Stimulated activated CD4-positive, alpha-beta T cell treated with anti-CD3 and anti-CD28 coated beads, Interleukin-4, amount 100 ng/mL, for 24 hours (primary cell): Measurements from ENCODE around the gene COPG1.
"Not testable (repeated sequence)": the region's sequence is repeated elsewhere in the genome, so short reads cannot be mapped to it uniquely, and the experiment has no call there.

ENCODE experiments used
- DNase-seq: peaks from one replicate; pipeline ENCODE4 v3.0.0-alpha.2; 2020

COPG1 gene

DNA sequence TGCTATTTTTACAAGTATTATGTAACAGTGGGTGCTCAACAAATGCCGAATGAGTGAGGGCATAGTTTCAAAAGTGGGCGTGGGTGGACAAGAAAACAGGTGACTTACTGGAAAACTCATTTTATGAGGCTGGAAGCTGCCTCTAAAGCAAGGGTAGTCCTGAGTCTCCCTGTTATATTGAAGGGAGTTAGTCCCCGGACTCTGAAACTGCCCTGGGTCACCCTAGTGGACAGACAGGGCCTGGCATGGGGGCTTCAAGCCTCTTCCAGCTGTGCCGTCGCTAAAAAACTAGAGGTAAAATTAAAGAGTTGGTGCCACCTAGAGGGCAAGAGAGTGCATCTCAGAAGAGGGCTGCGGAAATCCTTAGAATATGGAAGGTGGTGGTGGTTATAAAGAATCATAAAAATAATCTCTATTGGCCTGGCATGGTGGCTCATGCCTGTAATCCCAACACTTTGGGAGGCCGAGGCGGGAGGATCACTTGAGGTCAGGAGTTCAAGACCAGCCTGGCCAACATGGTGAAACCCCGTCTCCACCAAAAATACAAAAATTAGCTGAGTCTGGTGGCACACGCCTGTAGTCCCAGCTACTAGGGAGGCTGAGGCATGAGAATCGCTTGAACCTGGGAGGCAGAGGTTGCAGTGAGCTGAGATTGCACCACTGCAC lies 3.6 kb upstream of the COPG1 start:
- DNase-seq, result peak; percentile 77

DNA sequence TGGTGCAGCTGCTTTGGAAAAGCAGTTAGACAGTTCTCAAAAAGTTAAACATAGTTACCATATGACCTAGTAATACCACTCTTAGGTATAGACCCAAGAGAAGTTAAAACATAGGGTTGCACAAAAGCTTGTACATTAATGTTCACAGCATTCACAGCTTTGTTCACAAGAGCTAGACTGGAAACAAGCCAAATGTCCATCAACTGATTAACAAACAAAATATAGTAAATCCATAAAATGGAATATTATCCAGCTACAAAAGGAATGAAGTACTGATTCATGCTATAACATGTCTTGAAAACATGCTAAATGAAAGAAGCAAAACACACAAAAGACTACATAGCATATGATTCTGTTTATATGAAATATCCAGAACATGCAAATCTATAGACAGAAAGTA lies 2.8 kb upstream of the COPG1 start:
- DNase-seq, result no peak

DNA sequence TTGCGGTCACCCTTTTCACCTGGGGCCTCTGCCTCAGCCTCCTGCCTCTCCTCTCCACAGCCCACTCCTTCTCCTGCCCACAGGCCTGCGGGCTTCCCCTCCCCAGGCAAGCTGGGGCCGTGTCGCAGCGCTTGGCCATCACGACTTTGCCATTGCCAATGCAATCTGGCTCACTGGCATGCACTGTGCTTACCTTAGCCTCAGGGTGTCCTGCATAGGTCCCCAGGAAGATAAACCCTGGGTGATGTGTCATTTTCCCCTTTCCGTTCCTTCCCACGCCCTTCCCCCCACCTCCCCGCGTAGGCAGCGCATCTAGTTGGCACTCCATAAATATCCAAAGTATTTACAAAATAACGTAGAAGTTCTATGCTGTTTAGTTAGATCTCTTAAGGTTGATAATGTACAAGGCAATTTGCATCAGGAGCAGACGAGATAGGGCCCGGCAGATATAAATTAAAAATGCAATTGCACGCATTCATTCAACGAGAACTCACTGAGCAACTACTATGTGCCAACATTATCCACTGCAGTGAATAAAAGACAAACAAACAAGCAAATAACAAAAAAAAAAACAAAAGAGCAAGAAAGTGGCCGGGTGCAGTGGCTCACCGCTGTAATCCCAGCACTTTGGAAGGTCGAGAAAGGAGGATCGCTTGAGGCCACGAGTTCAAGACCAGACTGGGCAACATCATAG lies 973 bp upstream of the COPG1 start:
- DNase-seq, result no peak

DNA sequence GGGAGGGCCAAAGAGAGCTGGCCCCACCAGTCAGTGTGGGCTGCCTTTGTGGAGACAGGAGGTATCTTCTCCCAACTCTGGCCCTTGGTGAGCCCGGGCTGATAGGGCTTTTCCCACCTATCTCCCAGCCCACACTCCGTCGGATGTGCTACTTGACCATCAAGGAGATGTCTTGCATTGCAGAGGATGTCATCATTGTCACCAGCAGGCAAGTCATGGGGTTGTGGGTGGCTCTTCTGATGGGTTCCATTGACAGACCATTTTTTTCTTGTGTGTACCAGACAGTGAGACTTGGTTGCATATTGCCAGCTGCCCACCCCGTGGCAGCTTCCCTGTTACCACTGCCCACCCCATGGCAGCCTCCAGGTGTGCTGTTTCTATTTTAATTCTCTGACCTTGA lies 3.3 kb downstream of the COPG1 start:
- DNase-seq, result no peak

DNA sequence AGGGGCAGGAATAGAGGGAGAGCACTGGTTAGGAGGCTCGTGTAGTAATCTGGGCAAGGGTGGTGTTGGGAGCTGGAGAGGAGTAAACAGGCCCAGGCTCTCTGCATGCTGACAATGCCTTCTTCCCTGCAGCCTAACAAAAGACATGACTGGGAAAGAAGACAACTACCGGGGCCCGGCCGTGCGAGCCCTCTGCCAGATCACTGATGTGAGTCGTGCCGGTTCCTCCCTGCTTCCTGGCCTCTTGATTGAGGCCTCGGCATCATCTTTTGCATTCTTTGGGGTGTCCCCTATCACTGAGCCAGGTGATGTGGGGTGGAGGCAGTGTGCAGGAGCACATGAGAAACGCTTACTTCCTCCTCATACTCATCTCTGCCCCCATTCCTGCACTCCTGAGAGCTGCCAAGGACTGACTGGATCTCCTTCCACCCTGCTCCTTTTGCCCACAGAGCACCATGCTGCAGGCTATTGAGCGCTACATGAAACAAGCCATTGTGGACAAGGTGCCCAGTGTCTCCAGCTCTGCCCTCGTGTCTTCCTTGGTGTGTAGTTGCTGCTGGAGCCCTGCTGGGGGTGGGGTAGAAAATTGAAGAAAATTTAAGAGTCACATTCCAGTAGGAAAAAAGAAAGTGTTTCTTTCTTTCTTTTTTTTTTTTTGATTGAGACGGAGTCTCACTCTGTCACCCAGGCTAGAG lies 5.3 kb downstream of the COPG1 start:
- no peak for DNase-seq

DNA sequence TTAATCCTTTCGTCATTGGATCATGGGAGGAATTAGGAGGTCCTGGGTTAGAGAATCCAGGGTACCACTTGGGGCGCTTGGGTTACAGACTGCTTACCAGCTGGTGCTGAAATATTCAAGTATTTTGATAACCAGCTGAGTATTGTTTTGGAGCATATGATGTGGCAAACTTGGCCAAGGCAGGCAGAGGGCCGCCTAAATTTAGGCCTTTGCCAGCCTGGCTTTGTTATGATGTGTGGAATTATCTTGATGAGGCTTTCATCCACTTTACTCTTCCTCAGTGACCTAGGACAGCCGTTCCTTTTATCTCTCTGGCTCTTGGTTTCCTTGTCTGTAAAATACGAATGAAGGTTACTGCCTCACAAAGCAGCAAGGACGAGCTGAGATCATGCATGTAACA lies 6.9 kb downstream of the COPG1 start:
- no peak for DNase-seq

DNA sequence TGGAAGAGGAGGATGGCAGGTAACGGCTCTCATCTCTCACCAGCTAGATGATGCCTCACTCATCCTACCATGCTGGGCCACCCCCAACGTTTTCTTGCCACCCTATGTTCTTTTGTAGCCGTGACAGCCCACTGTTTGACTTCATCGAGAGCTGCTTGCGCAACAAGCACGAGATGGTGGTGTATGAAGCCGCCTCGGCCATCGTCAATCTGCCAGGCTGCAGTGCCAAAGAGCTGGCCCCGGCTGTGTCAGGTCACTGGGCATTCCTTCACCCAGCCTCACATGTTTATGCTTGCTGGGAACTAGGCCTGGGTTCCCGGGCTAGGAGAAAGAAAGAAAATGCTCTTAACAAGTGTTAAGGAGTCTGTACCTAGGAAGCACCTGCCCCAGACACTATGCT lies 8.2 kb downstream of the COPG1 start:
- DNase-seq, result no peak

DNA sequence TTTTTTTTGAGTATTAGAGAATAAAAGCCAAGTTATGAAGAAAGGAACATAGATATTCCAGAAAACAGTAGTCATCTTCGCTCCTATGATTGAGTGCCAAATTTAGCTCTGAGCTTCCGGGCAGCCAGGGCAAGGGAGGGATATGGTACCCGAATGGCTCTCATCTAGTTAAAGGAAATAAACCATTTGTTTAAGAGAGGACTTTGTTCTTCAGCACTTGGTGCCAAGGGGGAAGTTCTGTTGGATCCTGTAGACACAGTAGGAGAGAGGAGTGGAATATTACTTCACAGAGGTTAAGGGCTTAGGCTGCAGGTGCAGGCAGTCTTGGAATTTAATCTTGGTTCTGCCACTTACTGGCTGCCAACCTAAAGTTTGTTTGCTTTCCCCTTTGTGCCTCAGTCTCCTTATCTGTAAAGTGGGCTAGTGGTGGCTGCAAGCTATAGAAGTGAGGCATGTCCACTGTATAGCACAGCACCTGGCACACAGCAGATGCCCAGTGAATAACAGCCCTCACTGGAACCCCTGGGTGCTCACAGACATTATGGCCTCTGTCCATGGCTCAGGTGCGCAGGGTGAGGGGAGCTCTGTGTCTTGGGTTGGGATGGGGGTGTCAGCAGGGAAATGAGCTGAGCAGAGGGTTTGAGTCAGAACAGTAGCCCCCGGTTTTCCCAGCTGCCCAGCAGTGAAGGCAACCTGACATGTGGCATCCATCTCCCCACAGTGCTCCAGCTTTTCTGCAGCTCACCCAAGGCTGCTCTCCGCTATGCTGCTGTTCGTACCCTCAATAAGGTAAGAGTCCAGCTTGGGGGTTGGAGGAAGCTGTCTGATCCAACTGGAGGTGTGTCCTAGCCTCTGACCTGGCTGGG lies 10.4 kb downstream of the COPG1 start:
- no peak for DNase-seq

DNA sequence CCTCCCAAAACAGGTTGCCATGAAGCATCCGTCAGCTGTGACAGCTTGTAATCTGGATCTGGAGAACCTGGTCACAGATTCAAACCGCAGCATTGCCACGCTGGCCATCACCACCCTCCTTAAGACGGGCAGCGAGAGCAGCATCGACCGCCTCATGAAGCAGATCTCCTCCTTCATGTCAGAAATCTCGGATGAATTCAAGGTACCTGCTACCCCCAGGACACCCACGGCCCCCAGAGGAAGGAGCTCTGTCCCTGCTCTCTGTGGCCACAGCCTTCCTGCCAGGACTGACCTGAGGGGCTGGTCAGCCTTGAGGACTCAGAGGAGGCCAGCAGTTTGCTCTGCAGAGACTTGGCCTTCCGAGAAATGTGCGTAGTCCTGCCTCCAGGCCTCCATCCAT lies 11.2 kb downstream of the COPG1 start:
- DNase-seq, result no peak

DNA sequence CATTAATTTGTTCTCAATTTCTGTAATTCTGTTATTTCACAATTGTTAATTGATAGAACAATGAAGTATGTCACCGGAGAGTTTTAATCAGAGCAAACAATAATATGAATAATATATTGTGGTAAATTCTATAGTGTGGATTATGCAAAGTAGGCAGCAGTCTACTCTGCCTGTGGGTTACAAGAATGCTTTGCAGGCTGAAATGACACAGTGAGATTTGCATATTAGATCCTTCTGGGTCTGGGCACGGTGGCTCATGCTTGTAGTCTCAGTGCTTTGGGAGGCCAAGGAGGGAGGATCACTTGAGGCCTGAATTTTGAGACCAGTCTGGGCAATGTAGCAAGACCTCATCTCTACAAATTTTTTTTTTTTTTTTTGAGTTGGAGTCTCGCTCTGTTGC lies 12.5 kb downstream of the COPG1 start:
- no peak for DNase-seq

DNA sequence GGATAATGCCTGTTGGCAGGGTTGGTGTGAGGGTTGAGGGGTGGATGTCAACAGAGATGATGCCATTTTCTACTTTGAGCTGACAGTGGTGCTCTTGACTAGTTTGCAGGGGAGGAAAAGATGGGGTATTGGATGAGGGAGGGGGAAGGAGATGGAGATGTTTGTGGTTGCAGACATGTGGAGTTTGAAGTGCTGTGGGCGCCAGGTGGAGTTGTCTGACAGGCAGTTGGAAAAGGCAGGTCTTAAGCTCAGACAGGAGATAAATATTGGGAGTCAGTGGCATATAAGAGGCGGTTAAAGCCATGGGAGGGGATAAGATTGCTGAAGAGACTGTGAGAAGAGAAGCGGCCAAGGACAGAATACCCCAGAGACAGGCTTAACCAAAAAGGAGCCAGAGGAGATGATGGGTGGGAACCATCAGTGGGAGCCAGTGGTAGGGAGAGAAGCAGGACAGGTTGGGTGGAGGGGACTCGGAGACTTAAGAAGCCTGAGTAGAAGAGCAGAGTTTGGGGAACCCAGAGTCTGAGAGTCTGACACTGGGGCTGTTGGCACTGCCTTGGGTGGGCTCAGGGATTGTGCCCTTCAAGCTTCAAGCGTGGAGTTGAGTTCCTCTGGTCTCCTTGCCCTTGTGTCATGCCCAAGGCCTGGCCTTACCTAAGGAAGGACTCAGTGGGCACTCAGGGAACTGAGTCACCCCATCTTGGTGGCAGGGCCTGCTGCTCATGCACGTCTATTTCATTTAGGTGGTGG lies 13.9 kb downstream of the COPG1 start:
- DNase-seq, result no peak

DNA sequence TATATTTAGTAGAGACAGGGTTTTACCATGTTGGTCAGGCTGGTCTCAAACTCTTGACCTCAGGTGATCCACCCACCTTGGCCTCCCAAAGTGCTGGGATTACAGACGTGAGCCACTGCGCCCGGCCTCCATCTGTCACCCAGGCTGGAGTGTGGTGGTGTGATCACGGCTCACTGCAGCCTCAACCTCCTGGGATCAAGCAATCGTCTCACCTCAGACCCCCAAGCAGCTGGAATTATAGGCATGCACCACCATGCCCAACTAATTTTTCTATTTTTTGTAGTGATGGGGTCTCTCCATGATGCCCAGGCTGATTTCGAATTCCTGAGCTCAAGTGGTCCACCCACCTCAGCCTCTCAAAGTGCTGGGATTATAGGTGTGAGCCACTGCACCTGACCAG lies 15.6 kb downstream of the COPG1 start:
- DNase-seq, result not testable (repeated sequence)

DNA sequence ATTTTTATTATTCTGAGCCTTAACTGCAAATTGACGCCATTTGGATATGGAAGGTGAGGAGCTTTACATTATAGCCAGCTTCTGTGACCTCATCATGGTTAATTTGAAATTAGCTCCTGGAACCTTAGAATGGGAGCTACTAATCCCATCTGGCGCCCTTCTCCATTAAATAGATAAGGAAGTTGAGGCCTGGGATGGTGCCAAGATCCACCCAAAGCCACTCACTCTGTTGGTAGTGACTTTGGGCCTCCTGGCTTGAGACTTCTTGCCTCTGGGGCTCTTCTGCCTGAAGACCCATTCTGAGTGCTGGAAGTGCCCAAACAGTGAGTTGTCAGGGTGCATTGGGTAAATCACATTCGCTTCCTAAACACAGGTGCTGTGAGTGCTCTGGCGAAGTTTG lies 17.2 kb downstream of the COPG1 start:
- no peak for DNase-seq

DNA sequence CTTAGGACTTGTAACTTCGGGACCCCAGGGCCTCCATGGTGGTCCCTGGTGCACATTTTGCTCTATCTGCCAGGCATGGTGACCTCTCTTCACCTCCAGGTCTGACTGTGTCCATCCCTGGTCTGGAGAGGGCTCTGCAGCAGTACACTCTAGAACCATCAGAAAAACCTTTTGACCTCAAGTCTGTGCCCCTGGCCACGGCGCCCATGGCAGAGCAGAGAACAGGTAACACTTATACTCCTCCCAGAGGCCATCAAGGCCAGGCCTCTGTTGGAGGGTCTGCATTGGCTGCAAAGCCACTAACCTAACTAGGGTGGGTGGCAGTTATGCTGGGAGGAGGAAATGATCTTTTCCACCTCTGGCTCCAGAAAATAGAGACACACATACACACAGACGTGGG lies 19.0 kb downstream of the COPG1 start:
- no peak for DNase-seq

DNA sequence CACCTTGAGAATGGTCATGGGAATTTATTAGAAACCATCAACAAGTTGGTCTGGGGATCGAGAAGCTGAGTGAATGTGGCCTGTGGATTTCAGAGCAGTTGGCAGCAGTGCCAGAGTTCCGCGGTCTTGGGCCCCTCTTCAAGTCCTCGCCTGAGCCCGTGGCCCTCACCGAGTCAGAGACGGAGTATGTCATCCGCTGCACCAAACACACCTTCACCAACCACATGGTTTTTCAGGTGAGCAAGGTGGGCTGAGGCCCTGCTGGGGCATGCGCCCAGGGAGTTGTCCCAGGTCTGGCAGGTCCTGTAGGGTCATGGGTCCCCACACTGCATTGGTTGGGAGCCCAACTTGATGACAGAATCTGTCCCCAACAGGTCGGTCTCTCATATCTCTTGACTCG lies 22.3 kb downstream of the COPG1 start:
- no peak for DNase-seq

DNA sequence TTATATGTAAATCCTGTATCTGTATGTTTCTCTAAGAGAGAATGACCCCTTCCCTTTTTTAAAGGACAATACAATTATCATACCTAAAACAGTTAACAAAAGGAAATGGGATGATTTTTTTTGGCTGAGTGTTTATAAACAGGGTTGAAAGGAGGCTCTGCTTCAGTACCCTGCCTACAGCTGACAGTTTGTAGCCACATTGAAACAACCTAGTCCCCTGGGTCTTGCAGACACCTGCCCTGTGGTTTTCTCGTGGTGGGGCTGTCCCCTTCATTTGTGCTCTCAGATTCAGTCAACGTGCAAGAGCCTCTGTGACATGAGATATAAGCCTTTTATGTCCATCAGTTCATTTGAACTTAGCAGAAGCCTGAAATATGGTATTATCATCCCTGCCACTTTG lies 27.0 kb downstream of the COPG1 start:
- DNase-seq, result no peak

DNA sequence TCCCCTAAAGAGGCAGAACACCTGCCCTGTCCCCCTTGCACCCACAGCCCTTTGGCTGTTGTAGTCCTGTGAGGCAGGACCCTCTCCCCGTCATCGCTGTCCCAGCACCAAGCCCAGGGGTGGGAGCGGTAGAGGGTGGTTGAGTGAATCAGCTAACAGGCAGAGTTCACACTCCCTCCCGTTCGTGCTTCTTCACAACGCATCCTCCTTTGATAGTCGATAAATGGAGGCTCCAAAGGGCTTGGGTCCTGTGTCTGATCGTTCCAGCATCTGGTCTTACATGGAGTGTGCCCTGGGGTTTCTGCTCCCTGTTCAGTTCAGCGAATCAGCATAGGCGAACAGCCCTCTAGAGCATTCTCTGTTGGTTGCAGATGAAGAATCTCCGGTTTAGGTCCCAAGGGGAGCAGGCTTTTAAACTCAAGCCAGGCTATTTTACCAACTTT lies 28.4 kb downstream of the COPG1 start:
- no peak for DNase-seq

DNA sequence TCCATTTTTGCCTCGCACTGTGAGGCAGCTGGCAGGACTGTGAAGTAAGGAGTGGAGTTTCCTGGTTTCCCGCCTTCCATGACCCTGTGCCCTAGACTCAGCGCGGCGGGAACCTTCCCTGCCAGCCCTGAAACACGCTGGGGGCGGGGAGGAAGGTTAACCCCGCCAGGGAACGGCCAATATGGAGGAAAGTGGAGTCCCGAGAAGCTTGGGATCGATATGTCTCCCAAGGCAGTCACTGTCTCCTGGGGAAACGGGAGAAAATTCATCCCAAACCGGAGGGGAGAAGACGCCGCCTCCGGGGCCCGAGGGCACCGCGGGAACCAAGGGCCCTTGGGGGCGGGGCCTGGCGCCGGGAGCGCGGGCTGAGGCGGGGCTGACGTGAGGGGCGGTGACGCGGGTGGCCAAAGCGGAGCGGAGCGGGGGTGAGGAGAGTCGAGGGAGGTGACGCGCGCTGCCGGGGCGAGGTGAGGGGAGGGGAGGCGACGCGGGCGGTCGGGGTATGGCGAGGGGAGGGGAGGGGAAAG lies 29.1 kb downstream of the COPG1 start, which contains the start of gene HMCES:
TSS of gene HMCES (plus strand) at position 432 of the 527 bp plus-strand sequence. CDS start 863 bp downstream, outside the sequence.
- peak; percentile 93 for DNase-seq

DNA sequence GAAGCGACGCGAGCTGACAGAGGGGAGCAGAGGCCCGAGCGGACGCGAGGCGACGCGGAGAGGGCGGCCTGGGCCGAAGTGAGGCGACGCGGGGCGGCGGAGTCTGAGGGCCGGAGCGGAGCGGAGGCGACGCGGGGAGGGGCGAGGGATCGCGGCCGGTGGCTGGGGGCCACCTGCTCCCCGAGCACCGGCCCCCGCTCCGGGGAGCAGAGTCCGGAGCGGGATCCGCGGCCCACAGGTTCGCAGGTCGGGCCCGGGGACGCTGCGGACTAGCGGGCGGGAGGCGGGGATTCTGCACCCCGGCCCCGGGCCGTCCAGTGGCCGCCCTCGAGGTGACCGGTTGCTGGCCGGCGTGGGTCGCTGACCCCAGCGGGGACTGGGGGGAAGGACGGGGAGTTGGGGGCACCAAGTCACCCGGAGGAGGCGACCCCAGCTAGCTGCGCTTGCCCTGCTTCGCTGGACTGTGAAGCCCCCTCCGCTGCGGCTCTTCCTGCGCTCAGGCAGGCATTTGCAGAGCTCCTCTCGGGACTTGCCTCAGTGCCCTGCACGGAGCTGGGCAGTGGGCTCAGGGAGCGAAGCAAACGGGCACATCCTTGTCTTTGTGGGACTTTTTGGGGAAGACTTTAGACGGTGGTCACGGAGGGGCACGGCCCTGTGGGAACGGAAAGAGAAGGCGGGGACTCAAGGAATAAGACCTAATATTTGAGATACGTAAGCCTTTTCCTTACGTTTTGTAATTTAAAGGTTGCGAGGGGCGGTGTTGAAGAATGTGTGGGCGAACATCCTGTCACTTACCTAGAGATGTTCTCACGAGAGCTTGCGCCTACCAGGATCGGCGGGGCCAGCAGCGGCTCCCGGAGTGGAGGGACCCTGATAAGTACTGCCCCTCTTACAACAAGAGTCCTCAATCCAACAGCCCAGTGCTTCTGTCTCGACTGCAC lies 29.8 kb downstream of the COPG1 start:
- DNase-seq, result peak; percentile 63

DNA sequence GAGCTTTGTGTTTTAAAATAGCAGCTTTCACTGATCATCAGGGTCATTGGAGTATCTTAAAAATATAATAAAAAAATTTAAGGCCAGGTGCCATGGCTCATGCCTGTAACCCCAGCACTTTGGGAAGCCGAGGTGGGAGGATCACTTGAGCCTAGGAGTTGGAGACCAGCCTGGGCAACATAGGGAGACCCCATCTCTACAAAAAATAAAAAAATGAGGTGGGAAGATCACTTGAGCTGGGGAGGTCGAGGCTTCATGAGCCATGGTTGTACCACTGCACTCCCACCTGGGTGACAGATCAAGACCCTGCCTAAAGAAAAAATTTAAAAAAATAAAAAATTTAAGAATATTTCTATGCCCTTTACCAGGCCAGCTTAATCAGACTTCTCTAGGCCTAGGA lies 30.8 kb downstream of the COPG1 start:
- no peak for DNase-seq

DNA sequence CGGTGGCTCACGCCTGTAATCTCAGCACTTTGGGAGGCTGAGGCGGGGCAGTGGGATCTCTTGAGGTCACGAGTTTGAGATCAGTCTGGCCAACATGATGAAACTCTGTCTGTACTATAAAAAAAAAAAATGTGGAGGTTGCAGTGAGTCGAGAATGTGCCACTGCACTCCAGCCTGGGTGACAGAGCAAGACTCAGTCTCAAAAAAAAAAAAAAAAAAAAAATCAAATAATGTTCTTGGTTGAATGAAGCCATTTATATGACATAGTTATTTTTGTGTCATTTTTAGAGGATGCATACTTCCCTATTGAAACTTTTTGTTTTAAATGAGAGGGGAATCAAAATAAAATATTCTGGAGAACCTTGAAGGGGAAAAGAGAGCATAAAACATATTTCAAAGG lies 32.3 kb downstream of the COPG1 start:
- DNase-seq, result no peak
